Gastroesophageal sphincter (tissue), 3 donors: ENCODE measurements around the gene KCTD8.

Experiments used
- CTCF ChIP-seq, 4 experiments: fragments of 200-600 bp in 2 of 4; fragments of 450-650 bp in 2 of 4; sonication (generic) in 1 of 4; IDR thresholded peaks; one replicate each; pipeline ENCODE4 v1.5.1; 2017 to 2019; ENCODE audit warnings: antibody characterized with exemption in 4 of 4, mild to moderate bottlenecking in 2 of 4, moderate library complexity in 2 of 4
- EP300 ChIP-seq: sonication (generic); formaldehyde crosslinking; IDR thresholded peaks from one replicate; pipeline ENCODE4 v1.6.1; 2017; ENCODE audit warnings: antibody characterized with exemption, mild to moderate bottlenecking
- POLR2A ChIP-seq, 2 donors: fragments of 450-650 bp; IDR thresholded peaks; one replicate each; pipeline ENCODE4 v1.6.1; 2017; ENCODE audit warnings: antibody characterized with exemption in 2 of 2, mild to moderate bottlenecking in 2 of 2, moderate library complexity in 1 of 2

DNA sequence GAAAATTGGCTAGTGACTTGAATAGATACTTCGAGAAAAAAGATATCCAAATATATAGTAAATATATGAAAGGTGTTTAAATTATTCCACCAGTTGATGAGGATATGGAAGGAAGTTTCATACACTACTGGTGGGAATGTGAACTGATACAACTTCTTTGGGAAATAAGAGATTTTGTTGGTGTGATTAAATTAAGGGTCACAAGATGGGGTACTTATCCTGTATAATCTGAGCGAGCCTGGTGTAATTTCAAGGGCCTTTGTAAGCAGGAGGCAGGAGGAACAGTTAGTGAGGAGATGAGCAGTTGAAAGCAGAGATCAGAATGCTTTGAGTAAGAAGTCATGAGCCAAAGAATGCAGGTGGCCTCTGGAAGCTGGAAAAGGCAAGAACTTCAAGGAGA is 192.2 kb downstream of the KCTD8 start:
- TF ChIP-seq CTCF (IDR thresholded peaks at IDR 0.05) (no peak), POLR2A (IDR thresholded peaks at IDR 0.05) (no peak), EP300 (no peak)
